HG03575 (cell line): ENCODE measurements around the gene ZFAND6.
"Not testable (repeated sequence)": the region's sequence is repeated elsewhere in the genome, so short reads cannot be mapped to it uniquely, and the experiment has no call there.

Experiments used
- ATAC-seq: cut with Tn5 transposase; IDR thresholded peaks from one replicate; pipeline ENCODE4 v1.9.1; 2021; ENCODE audit not compliant: unreplicated experiment, insufficient number of reproducible peaks, low FRiP score; ENCODE audit errors: extremely low read depth

Gene ZFAND6

DNA sequence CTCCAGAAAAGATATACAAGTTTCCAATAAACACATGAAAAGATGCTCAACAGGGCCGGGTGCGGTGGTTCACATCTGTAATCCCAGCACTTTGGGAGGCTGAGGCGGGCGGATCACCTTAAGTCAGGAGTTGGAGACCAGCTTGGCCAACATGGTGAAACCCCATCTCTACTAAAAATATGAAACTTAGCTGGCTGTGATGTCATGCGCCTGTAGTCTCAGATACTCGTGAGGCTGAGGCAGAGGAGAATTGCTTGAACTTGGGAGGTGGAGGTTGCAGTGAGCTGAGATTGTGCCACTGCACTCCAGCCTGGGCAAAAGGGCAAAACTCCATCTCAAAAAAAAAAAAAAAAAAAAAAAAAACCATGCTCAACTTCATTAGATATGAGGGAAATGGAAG is 67.8 kb downstream of the ZFAND6 start:
- not testable (repeated sequence) for ATAC-seq

DNA sequence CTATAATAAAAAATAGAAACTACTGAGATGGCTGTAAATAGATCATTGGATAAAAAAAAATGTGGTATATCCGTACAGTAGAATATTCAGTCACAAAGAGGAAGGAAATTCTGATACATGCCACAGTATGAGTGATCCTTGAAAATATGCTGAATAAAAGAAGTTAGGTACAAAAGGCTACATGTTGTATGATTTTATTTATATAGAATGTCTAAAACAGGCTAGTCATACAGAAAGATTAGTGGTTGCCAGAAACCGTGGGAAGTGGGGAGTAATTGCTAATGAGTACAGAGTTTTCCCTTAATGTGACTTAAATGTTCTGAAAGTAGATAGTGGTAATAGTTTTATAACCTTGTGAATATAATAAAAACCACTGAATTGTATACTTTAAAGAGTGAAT is 68.4 kb downstream of the ZFAND6 start:
- ATAC-seq: no peak

GRCh38 chr15:80132382-80132781 is 72.9 kb downstream of the ZFAND6 start:
- ATAC-seq: no peak

- ATAC-seq: no peak
Measured at GRCh38 chr15:80136854-80137253, 77.4 kb downstream of the ZFAND6 start.

GRCh38 chr15:80138961-80139360 is 79.5 kb downstream of the ZFAND6 start:
- no peak for ATAC-seq

DNA sequence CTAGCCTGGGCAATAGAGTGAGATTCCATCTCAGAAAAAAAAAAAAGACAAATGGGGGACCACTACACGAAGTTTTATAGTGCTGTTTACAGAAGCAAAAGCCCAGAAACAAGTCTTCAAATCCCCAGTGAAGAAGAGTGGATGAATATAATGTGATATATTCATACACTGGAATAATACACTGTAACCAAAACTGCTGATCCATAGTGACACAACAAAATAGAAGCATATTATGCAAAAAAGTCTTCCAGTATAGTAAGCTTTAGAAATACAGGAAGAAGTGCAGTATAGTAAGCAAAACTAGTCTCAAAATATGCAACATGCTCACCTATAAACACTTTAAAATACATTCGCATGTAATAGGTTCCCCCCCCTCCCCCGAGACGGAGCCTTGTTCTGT is 81.4 kb downstream of the ZFAND6 start:
- ATAC-seq: no peak

DNA sequence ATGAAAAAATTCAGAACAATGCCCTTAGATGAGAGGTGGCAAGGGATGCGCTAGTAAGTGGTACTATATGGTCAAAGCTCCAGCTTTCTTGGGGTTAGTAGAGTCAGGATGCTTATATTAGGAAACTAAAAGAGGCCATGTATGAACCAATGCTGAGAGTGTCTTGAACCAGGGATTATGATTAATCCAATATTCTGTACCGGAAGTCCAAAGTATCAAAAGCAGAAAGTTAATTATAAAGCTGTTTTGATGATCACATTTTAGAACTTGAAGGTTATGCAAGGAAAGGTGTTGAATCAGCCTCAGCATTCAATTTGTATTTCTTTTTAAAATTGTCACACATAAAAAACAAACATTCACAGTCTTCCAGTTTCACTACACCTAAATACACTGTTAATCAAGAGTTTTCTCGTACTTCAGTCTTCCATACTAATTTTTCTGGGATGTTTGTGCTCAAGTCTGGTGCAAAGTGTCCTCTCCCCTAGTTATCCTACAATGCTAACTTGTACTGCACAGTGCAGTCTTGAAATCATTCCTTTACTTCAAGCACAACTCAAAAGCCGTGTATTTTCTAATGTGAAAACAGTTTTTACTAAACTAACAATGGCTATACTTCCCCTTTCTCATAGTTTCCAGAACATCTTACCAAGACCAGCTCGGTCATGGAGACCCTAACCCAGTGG is 82.6 kb downstream of the ZFAND6 start:
- ATAC-seq: no peak

DNA sequence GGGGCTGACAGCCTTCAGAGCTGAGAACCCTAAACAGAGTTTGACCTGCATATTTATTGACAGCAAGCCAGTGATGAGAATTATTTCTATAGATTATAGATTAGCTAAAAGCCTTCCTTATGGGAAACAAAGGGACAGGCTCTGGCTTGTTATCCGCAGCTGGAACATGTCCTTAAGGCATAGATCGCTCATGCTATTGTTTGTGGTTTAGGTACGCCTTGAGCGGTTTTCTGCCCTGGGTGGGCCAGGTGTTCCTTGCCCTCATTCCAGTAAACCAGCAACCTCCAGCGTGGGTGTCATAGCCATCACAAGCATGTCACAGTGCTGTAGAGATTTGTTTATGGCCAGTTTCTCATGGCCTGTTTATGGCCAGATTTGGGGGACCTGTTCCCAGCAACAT is 83.2 kb downstream of the ZFAND6 start:
- no peak for ATAC-seq

GRCh38 chr15:80151148-80151547 is 91.7 kb downstream of the ZFAND6 start:
- no peak for ATAC-seq

DNA sequence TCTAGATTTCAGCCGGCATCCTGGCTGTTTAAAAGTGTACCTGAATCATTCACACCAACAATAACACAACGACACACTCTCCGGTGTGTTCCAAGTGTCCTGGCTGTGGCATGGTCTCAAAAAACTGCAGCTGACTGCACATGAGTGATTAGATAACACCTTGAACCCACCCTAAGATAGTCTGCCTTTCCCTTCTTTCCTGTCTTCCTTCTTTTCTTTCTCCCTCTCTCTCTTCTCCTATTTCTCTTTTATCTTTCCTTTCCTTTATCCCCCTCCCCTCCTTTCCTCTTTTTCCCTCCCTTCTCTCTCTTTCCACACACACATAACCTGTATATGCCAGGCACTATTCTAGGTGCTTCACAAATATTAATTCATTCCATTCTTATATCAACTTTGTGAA is 92.1 kb downstream of the ZFAND6 start:
- ATAC-seq: no peak

- no peak for ATAC-seq
Measured at GRCh38 chr15:80152180-80152895, 92.9 kb downstream of the ZFAND6 start.

- no peak for ATAC-seq
Measured at GRCh38 chr15:80152896-80153876, 93.7 kb downstream of the ZFAND6 start, which contains the start of gene FAH. FAH (plus strand) TSS chr15:80152999; CDS start chr15:80153055, 56 bp downstream.

- no peak for ATAC-seq
Measured at GRCh38 chr15:80153900-80154299, 94.4 kb downstream of the ZFAND6 start.

DNA sequence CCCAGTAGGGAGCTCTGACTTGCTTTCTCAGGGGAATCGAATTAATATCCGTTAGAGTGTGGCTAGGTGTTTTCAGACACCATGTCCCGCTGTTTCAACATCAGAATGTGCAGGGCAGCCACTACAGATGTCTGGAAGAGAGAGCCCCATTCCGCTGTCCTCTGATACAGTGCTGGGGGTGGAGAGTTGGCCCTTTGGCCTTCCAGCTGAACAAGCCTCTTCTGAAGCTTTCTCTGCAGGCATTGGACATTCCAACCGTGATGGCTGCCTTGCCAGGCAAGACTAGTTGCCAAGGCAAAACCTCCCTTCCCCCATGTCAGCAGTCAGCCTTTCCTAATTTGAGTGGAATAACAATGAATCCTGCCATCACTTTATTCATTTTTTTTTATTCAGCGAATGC is 94.9 kb downstream of the ZFAND6 start:
- ATAC-seq: no peak

GRCh38 chr15:80155001-80155377 is 95.5 kb downstream of the ZFAND6 start:
- ATAC-seq: no peak

DNA sequence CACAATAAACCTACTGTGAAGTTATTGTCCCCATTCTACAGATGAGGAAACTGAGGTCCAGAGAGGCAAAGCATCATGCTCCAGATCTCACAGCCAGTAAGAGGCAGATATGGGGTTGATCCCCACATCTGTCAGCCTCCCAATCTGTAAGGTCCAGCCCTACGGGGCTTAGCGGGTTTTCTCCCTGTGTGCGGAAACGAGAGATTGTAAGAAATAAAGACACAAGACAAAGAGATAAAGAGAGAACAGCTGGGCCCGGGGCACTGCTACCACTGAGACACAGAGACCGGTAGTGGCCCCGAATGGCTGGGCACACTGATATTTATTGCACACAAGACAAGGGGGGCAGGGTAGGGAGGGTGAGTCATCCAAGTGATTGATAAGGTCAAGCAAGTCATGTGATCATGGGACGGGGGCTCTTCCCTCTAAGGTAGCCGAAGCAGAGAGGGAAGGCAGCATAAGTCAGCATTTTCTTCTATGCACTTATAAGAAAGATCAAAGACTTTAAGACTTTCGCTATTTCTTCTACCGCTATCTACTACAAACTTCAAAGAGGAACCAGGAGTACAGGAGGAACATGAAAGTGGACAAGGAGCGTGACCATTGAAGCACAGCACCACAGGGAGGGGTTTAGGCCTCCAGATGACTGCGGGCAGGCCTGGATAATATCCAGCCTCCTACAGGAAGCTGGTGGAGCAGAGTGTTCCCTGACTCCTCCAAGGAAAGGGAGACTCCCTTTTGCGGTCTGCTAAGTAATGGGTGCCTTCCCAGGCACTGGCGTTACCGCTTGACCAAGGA is 96.1 kb downstream of the ZFAND6 start:
- ATAC-seq: not testable (repeated sequence)

GRCh38 chr15:80156176-80156720 is 96.8 kb downstream of the ZFAND6 start:
- ATAC-seq: no peak

GRCh38 chr15:80157215-80157614 is 97.7 kb downstream of the ZFAND6 start:
- no peak for ATAC-seq

DNA sequence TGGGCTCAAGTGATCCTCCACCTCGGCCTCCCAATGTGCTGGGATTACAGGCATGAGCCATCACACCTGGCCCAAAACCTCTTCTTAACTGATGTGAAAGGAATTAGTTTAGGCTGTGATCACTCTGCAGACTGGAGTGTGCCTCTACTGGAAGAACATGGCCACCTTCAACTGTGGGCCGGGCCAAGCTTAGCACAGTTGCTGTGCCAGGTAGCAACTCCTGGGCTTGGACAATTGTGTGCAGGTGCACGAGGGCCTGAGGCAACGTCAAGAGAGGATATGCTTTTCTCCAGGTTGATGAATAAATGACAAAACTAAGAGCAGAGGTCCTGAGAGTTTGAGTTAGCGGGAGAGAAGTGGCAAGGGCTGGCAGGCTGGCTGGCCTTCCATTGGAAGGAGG is 99.8 kb downstream of the ZFAND6 start:
- ATAC-seq: no peak
